SW 1271 (cell line): ENCODE measurements around the gene PRTG.
"Not testable (repeated sequence)": the region's sequence is repeated elsewhere in the genome, so short reads cannot be mapped to it uniquely, and the experiment has no call there.

Source experiments
- DNase-seq, 2 experiments: peaks; one replicate each; lab custom pipeline; 2025; lab: John Stamatoyannopoulos, UW

PRTG gene

GRCh38 chr15:55742927-55743728, at the start of gene PRTG:
Gene PRTG, minus strand, starts transcription at chr15:55743152. Its CDS starts 221 bp downstream, at chr15:55742931.
- DNase-seq: peak; percentile 63 to 85

- peak in 1 of 2 experiments; percentile 47 for DNase-seq
Measured at GRCh38 chr15:55791551-55792400, 48.8 kb upstream of the PRTG start.

- DNase-seq: peak in 1 of 2 experiments; percentile 27
Measured at GRCh38 chr15:55789066-55789660, 46.2 kb upstream of the PRTG start.

- no peak for DNase-seq
Measured at GRCh38 chr15:55786341-55786740, 43.4 kb upstream of the PRTG start.

- DNase-seq: not testable (repeated sequence)
Measured at GRCh38 chr15:55785593-55785992, 42.6 kb upstream of the PRTG start.

GRCh38 chr15:55784286-55784685, 41.3 kb upstream of the PRTG start:
- DNase-seq: no peak

- no peak for DNase-seq
Measured at GRCh38 chr15:55782901-55783300, 39.9 kb upstream of the PRTG start.

GRCh38 chr15:55780292-55780691, 37.3 kb upstream of the PRTG start:
- DNase-seq: no peak

GRCh38 chr15:55778932-55779331, 36.0 kb upstream of the PRTG start:
- DNase-seq: no peak

GRCh38 chr15:55775316-55775715, 32.4 kb upstream of the PRTG start:
- no peak for DNase-seq

GRCh38 chr15:55774113-55774970, 31.4 kb upstream of the PRTG start:
- peak in 1 of 2 experiments; percentile 40 for DNase-seq

- DNase-seq: no peak
Measured at GRCh38 chr15:55770806-55771205, 27.9 kb upstream of the PRTG start.

- no peak for DNase-seq
Measured at GRCh38 chr15:55770261-55770660, 27.3 kb upstream of the PRTG start.

- no peak for DNase-seq
Measured at GRCh38 chr15:55768670-55769185, 25.8 kb upstream of the PRTG start.

- DNase-seq: no peak
Measured at GRCh38 chr15:55766676-55767075, 23.7 kb upstream of the PRTG start.

- DNase-seq: peak in 1 of 2 experiments; percentile 17
Measured at GRCh38 chr15:55764398-55764797, 21.4 kb upstream of the PRTG start.

- DNase-seq: no peak
Measured at GRCh38 chr15:55758580-55758986, 15.6 kb upstream of the PRTG start.

- DNase-seq: not testable (repeated sequence)
Measured at GRCh38 chr15:55753433-55753832, 10.5 kb upstream of the PRTG start.

- no peak for DNase-seq
Measured at GRCh38 chr15:55750706-55751105, 7.8 kb upstream of the PRTG start.

GRCh38 chr15:55743729-55744655, 1.0 kb upstream of the PRTG start:
- no peak for DNase-seq
